Endothelial cell of umbilical vein (primary cell): ENCODE measurements around the gene ATG12. TPM values are rescaled to one million over a fixed set of nuclear protein-coding genes. Genes with fewer than 3 reads are reported as not detected.

ENCODE experiments used
- BruUV-seq: library from RNA; stranded (reverse); fragments of 400-500 nt; replicated peaks from 2 replicates; lab custom pipeline; 2021; lab: Mats Ljungman, UMichigan
- CTCF ChIA-PET: fragments of 300-600, 350-600 bp; sonication (Branson Sonifier 250); formaldehyde crosslinking; loops from one replicate; lab custom pipeline; 2021; ENCODE audit warnings: antibody characterized with exemption, inconsistent platforms; lab: Charles Lee
- POLR2A ChIA-PET: fragments of 300-600, 350-600 bp; sonication (Branson Sonifier 250); formaldehyde crosslinking; loops from one replicate; lab custom pipeline; 2021; ENCODE audit warnings: antibody characterized with exemption, inconsistent platforms; lab: Charles Lee
- DNase-seq: peaks from one replicate; pipeline ENCODE4 v3.0.0-alpha.2; 2011; ENCODE audit warnings: low read depth, low spot score
- FAIRE-seq: peaks from 2 replicates; lab custom pipeline; 2011; peaks lifted over from hg19 to GRCh38; lab: Jason Lieb, UNC
- H2AFZ ChIP-seq: 2 replicates; pipeline ENCODE4 v1.6.0; 2012; ENCODE audit warnings: low read depth, low read length, control low read depth, inconsistent platforms
- H3K27ac ChIP-seq: 2 replicates; pipeline ENCODE4 v1.5.1; 2011; ENCODE audit warnings: low read depth, mild to moderate bottlenecking, control low read depth, low read length, moderate library complexity; ENCODE audit not compliant: insufficient read depth
- H3K27me3 ChIP-seq, 2 experiments: 2 replicates each; pipeline versions ENCODE4 v1.6.0 to v1.6.1; 2011; ENCODE audit warnings: low read length in 2 of 2, mixed read lengths in 1 of 2; ENCODE audit not compliant: control insufficient read depth in 2 of 2, insufficient read depth in 2 of 2
- H3K36me3 ChIP-seq, 2 experiments: 2 replicates in 1 of 2; 3 replicates in 1 of 2; pipeline ENCODE4 v1.5.1; 2011; ENCODE audit warnings: low read length in 2 of 2, mild to moderate bottlenecking in 1 of 2, moderate library complexity in 1 of 2; ENCODE audit not compliant: control insufficient read depth in 2 of 2, insufficient read depth in 2 of 2; ENCODE audit errors: extremely low read depth in 1 of 2
- H3K4me1 ChIP-seq: 3 replicates; pipeline ENCODE4 v1.5.1; 2011; ENCODE audit warnings: mild to moderate bottlenecking, low read length; ENCODE audit not compliant: control insufficient read depth, insufficient read depth; ENCODE audit errors: extremely low read depth
- H3K4me2 ChIP-seq: 2 replicates; pipeline ENCODE4 v1.6.1; 2011; ENCODE audit warnings: low read length, control low read depth, mixed read lengths; ENCODE audit not compliant: insufficient read depth
- H3K4me3 ChIP-seq, 3 experiments: fragments of 200-600 bp in 1 of 3; sonication (generic), shearing (Covaris generic) in 1 of 3; replicated peaks in 1 of 3; 2 replicates each; pipeline ENCODE4 v1.5.1; 2011 to 2016; ENCODE audit warnings: control low read depth in 3 of 3, low read length in 3 of 3, mild to moderate bottlenecking in 2 of 3, inconsistent platforms in 1 of 3, low read depth in 1 of 3, moderate library complexity in 1 of 3; ENCODE audit not compliant: insufficient read depth in 1 of 3
- H3K79me2 ChIP-seq: 2 replicates; pipeline ENCODE4 v1.6.0; 2012; ENCODE audit warnings: low read length, inconsistent platforms; ENCODE audit not compliant: control insufficient read depth, insufficient read depth
- H3K9ac ChIP-seq: replicated peaks from 2 replicates; pipeline ENCODE3; 2011; ENCODE audit warnings: low read length, control low read depth; ENCODE audit not compliant: insufficient read depth; ENCODE audit errors: extremely low read depth
- H3K9me1 ChIP-seq: replicated peaks from 3 replicates; pipeline ENCODE4 v1.6.0; 2011; ENCODE audit warnings: mild to moderate bottlenecking, low read length; ENCODE audit not compliant: control insufficient read depth, insufficient read depth; ENCODE audit errors: extremely low read depth
- H3K9me3 ChIP-seq: replicated peaks from 2 replicates; pipeline ENCODE4 v1.5.1; 2012; ENCODE audit warnings: low read length, inconsistent platforms; ENCODE audit not compliant: control insufficient read depth, insufficient read depth
- H4K20me1 ChIP-seq: replicated peaks from 2 replicates; pipeline ENCODE3; 2011; ENCODE audit warnings: mild to moderate bottlenecking, low read length; ENCODE audit not compliant: control insufficient read depth, insufficient read depth; ENCODE audit errors: extremely low read depth
- CTCF ChIP-seq, 2 donors: IDR thresholded peaks; 1 replicate in 1 of 2; 2 replicates in 1 of 2; pipeline ENCODE4 v1.5.1; 2011; ENCODE audit warnings: low read length in 2 of 2, mild to moderate bottlenecking in 2 of 2, moderate library complexity in 2 of 2, control low read depth in 1 of 2, inconsistent platforms in 1 of 2, low read depth in 1 of 2; ENCODE audit not compliant: insufficient read depth in 1 of 2; ENCODE audit errors: extremely low read depth in 1 of 2
- EZH2 ChIP-seq: IDR thresholded peaks from 2 replicates; pipeline ENCODE4 v1.6.1; 2012; ENCODE audit warnings: borderline replicate concordance, low read depth, mild to moderate bottlenecking, moderate library complexity, low read length, inconsistent platforms; ENCODE audit not compliant: severe bottlenecking
- FOS ChIP-seq: IDR thresholded peaks from 2 replicates; pipeline ENCODE4 v1.6.1; 2011; ENCODE audit warnings: mild to moderate bottlenecking, low read length, moderate library complexity, borderline replicate concordance; ENCODE audit not compliant: insufficient read depth
- GATA2 ChIP-seq: IDR thresholded peaks from 2 replicates; pipeline ENCODE4 v1.7.0; 2011; ENCODE audit warnings: low read depth, mild to moderate bottlenecking, moderate library complexity, mixed read lengths, low read length; ENCODE audit not compliant: insufficient read length, insufficient read depth
- JUN ChIP-seq: IDR thresholded peaks from 2 replicates; pipeline ENCODE4 v1.6.1; 2011; ENCODE audit warnings: borderline replicate concordance, low read depth; ENCODE audit not compliant: insufficient read length, insufficient read depth
- MAX ChIP-seq: IDR thresholded peaks from 2 replicates; pipeline ENCODE4 v1.6.1; 2011; ENCODE audit not compliant: insufficient read depth, insufficient read length
- MYC ChIP-seq: IDR thresholded peaks from one replicate; pipeline ENCODE4 v1.6.1; 2011; ENCODE audit warnings: mild to moderate bottlenecking, low read depth, low read length
- POLR2A ChIP-seq: IDR thresholded peaks from 2 replicates; pipeline ENCODE4 v1.6.1; 2012; ENCODE audit warnings: low read depth, mild to moderate bottlenecking, control low read depth, low read length
- POLR2AphosphoS5 ChIP-seq: IDR thresholded peaks from 2 replicates; pipeline ENCODE4 v1.6.1; 2012; ENCODE audit warnings: low read depth, mild to moderate bottlenecking, control low read depth, low read length, moderate library complexity; ENCODE audit not compliant: insufficient read depth
- dilution Hi-C: fragments of 300-500 bp; cut with MboI; formaldehyde crosslinking; loops from one replicate; pipeline ENCODE4 v1.15.0; 2019; ENCODE audit warnings: low sequenced_read_pairs; ENCODE audit not compliant: extremely low pct_ligation_motif_present
- intact Hi-C: fragments of 100-400 bp; cut with micrococcal nuclease; formaldehyde crosslinking; loops from one replicate; pipeline ENCODE4 v1.10.0; 2022
- polyA plus RNA-seq, 4 experiments: library from polyadenylated mRNA; depleted of rRNA in 3 of 4; stranded (reverse) in 3 of 4; unstranded in 1 of 4; fragments of >200 nt; gene quantifications; 2 replicates each; pipeline versions ENCODE4 v1.2.1 to v1.2.3, GENCODE V29; 2011 to 2012; ENCODE audit warnings: missing spikeins in 1 of 4
- total RNA-seq: library from RNA; stranded (reverse); gene quantifications from 2 replicates; pipeline ENCODE4 v1.2.3, GENCODE V29; 2021

The ATG12 gene
- total and polyA plus RNA-seq, 2 donors (not counting 3 experiments of a cell fraction or from before 2014, with no cell fraction given) = 27.5 to 62.0 TPM

GRCh38 chr5:115843444-115844130, 2.2 kb upstream of the ATG12 start:
- Histone ChIP-seq H2AFZ (no peak overlapping the region), H3K4me3 (peak overlapping the region in 2 of 3 experiments; percentile 66 to 90), H4K20me1 (peaks cover 1% of the 10 kb centered on the region), H3K9me3 (no peaks in the 10 kb centered on the region), H3K27me3 (no peaks in the 10 kb centered on the region), H3K9me1 (no peaks in the 10 kb centered on the region), H3K4me1 (peaks cover 37% of the 10 kb centered on the region), H3K4me2 (peak overlapping the region; percentile 98), H3K9ac (peak overlapping the region; percentile 84), H3K36me3 (no peaks in the 10 kb centered on the region), H3K79me2 (peaks cover 76% of the 10 kb centered on the region), H3K27ac (no peak overlapping the region)
- dilution Hi-C loops = no loop called here
- BruUV-seq = no TSS peak
- intact Hi-C loops = loop anchor here (5.0 to 10.0 kb wide), 4 partner anchors 119 to 669 kb away; partner anchors contain the start of genes CCDC112, FEM1C and LVRN
- ChIA-PET CTCF (interaction anchor here (0.6 to 3.6 kb wide), 9 partner anchors 11 to 224 kb away, joined by 3 to 15 read pairs (median 7); partner anchors contain the start of gene ARL14EPL), POLR2A (no interaction called here)
- DNase-seq (no peak), FAIRE-seq (no peak)
- no peak for TF ChIP-seq POLR2A
- no peak for TF ChIP-seq EZH2
- no peak for TF ChIP-seq GATA2

GRCh38 chr5:115842952-115843351, 1.6 kb upstream of the ATG12 start:
- intact Hi-C loops (loop anchor here (5.0 to 10.0 kb wide), 4 partner anchors 119 to 668 kb away; partner anchors contain the start of genes CCDC112, FEM1C and LVRN), dilution Hi-C loops (no loop called here)
- Histone ChIP-seq H3K27me3 (no peaks in the 10 kb centered on the region), H3K27ac (no peak overlapping the region), H3K79me2 (peaks cover 81% of the 10 kb centered on the region), H3K9ac (peak overlapping the region; percentile 84), H3K4me2 (peak overlapping the region; percentile 98), H3K4me3 (peak overlapping the region; percentile 66 to 90 (median 67)), H3K36me3 (no peaks in the 10 kb centered on the region), H3K9me3 (no peaks in the 10 kb centered on the region), H3K9me1 (no peaks in the 10 kb centered on the region), H4K20me1 (peaks cover 6% of the 10 kb centered on the region), H2AFZ (no peak overlapping the region), H3K4me1 (peaks cover 41% of the 10 kb centered on the region)
- POLR2A ChIA-PET = interaction anchor here (1.1 kb wide), 1 partner anchor 242 kb away, joined by 3 read pairs; the partner anchor contains the start of gene COMMD10
- TF ChIP-seq EZH2 (no peak), GATA2 (no peak), CTCF (IDR thresholded peaks at IDR 0.05; ENCODE audit: extremely low read depth in 1 of 2, insufficient read depth in 1 of 2, low read depth in 1 of 2, low read length in 2 of 2) (no peak), MAX (no peak), MYC (no peak), POLR2A (no peak), POLR2AphosphoS5 (no peak), FOS (no peak), JUN (no peak)
- peak; percentile 15 for FAIRE-seq
- BruUV-seq = TSS peak; percentile 46
- DNase-seq = peak; percentile 49
- CTCF ChIA-PET = interaction anchor here (0.6 to 3.6 kb wide), 11 partner anchors 11 to 225 kb away, joined by 3 to 15 read pairs (median 6); partner anchors contain the start of gene ARL14EPL
